Keratinocyte (primary cell): ENCODE measurements around the gene ZFP1. TPM values are rescaled to one million over a fixed set of nuclear protein-coding genes. Genes with fewer than 3 reads are reported as not detected.

Source experiments
- DNase-seq: peaks from one replicate; pipeline ENCODE4 v3.0.0-alpha.2; 2011; ENCODE audit warnings: low read depth, missing footprints, low spot score
- FAIRE-seq: peaks from 2 replicates; lab custom pipeline; 2011; peaks lifted over from hg19 to GRCh38; lab: Jason Lieb, UNC
- H2AFZ ChIP-seq: 2 replicates; pipeline ENCODE4 v1.6.0; 2012; ENCODE audit warnings: low read length, control low read depth, inconsistent platforms; ENCODE audit not compliant: control insufficient read depth
- H3K27ac ChIP-seq: 2 replicates; pipeline ENCODE4 v1.5.1; 2011; ENCODE audit warnings: low read length; ENCODE audit not compliant: control insufficient read depth, insufficient read depth
- H3K27me3 ChIP-seq: 3 replicates; pipeline ENCODE4 v1.6.0; 2011; ENCODE audit warnings: low read length; ENCODE audit not compliant: control insufficient read depth, insufficient read depth; ENCODE audit errors: extremely low read depth
- H3K36me3 ChIP-seq, 2 experiments: 2 replicates in 1 of 2; 3 replicates in 1 of 2; pipeline ENCODE4 v1.5.1; 2011; ENCODE audit warnings: low read length in 2 of 2, mild to moderate bottlenecking in 1 of 2; ENCODE audit not compliant: control insufficient read depth in 2 of 2, insufficient read depth in 2 of 2; ENCODE audit errors: extremely low read depth in 1 of 2
- H3K4me1 ChIP-seq: 3 replicates; pipeline ENCODE4 v1.5.1; 2011; ENCODE audit warnings: low read length; ENCODE audit not compliant: control insufficient read depth, insufficient read depth; ENCODE audit errors: extremely low read depth
- H3K4me2 ChIP-seq: 3 replicates; pipeline ENCODE4 v1.6.0; 2011; ENCODE audit warnings: low read depth, low read length; ENCODE audit not compliant: control insufficient read depth, insufficient read depth; ENCODE audit errors: extremely low read depth
- H3K4me3 ChIP-seq, 3 experiments: fragments of 200-600 bp in 1 of 3; sonication (generic) in 1 of 3; 2 replicates in 2 of 3; 3 replicates in 1 of 3; pipeline ENCODE4 v1.5.1; 2011 to 2016; ENCODE audit warnings: low read length in 3 of 3, mild to moderate bottlenecking in 3 of 3, control low read depth in 2 of 3, inconsistent platforms in 1 of 3, low read depth in 1 of 3, mixed read lengths in 1 of 3, mixed run types in 1 of 3, moderate library complexity in 1 of 3; ENCODE audit not compliant: control insufficient read depth in 2 of 3, insufficient read depth in 2 of 3; ENCODE audit errors: extremely low read depth in 1 of 3
- H3K79me2 ChIP-seq: 2 replicates; pipeline ENCODE4 v1.6.0; 2012; ENCODE audit warnings: low read length; ENCODE audit not compliant: control insufficient read depth, insufficient read depth
- H3K9ac ChIP-seq: 3 replicates; pipeline ENCODE4 v1.6.0; 2011; ENCODE audit warnings: low read length; ENCODE audit not compliant: control insufficient read depth, insufficient read depth; ENCODE audit errors: extremely low read depth
- H3K9me1 ChIP-seq: 3 replicates; pipeline ENCODE4 v1.6.0; 2011; ENCODE audit warnings: low read length; ENCODE audit not compliant: control insufficient read depth, insufficient read depth; ENCODE audit errors: extremely low read depth
- H3K9me3 ChIP-seq: 2 replicates; pipeline ENCODE4 v1.5.1; 2012; ENCODE audit warnings: low read depth, low read length; ENCODE audit not compliant: control insufficient read depth
- H4K20me1 ChIP-seq: 3 replicates; pipeline ENCODE4 v1.6.0; 2011; ENCODE audit warnings: low read length; ENCODE audit not compliant: control insufficient read depth, insufficient read depth; ENCODE audit errors: extremely low read depth
- CTCF ChIP-seq, 3 experiments: IDR thresholded peaks in 1 of 3; conservative IDR thresholded peaks in 1 of 3; optimal IDR thresholded peaks in 1 of 3; 2 replicates in 2 of 3; 3 replicates in 1 of 3; pipeline versions ENCODE3 to v1.5.1; 2011; ENCODE audit warnings: low read length in 3 of 3, mild to moderate bottlenecking in 3 of 3, moderate library complexity in 2 of 3, control low read depth in 1 of 3, inconsistent platforms in 1 of 3; ENCODE audit not compliant: insufficient read depth in 2 of 3; ENCODE audit errors: extremely low read depth in 1 of 3
- EZH2 ChIP-seq: IDR thresholded peaks from one replicate; pipeline ENCODE4 v1.6.1; 2012; ENCODE audit warnings: inconsistent platforms, mild to moderate bottlenecking, low read length, moderate library complexity
- dilution Hi-C: fragments of 300-500 bp; cut with MboI; formaldehyde crosslinking; loops from one replicate; pipeline ENCODE4 v1.7.0; 2020; ENCODE audit warnings: low sequenced_read_pairs; ENCODE audit not compliant: extremely low pct_ligation_motif_present
- polyA plus RNA-seq, 5 experiments: library from polyadenylated mRNA; depleted of rRNA in 3 of 5; stranded (reverse) in 3 of 5; stranded (forward) in 1 of 5; unstranded in 1 of 5; fragments of >200 nt; gene quantifications; 1 replicate in 1 of 5; 2 replicates in 3 of 5; 3 replicates in 1 of 5; pipeline versions ENCODE4 v1.2.1 to v1.2.3, GENCODE V29; 2011 to 2012; ENCODE audit warnings: missing spikeins in 2 of 5, low read depth in 1 of 5, low replicate concordance in 1 of 5

The ZFP1 gene
- polyA plus RNA-seq, 1 donor (not counting 4 experiments of a cell fraction or from before 2014, with no cell fraction given), result 8.6 TPM

GRCh38 chr16:75118943-75119539 is 29.3 kb upstream of the ZFP1 start:
- no peak for DNase-seq
- no peak overlapping the region for H2AFZ ChIP-seq
- H3K4me2 ChIP-seq, result no peak overlapping the region
- TF ChIP-seq CTCF (optimal IDR thresholded peaks at IDR 0.05 in 1 of 3, IDR thresholded peaks at IDR 0.05 in 1 of 3, conservative IDR thresholded peaks at IDR 0.05 in 1 of 3; ENCODE audit: extremely low read depth in 1 of 3, insufficient read depth in 2 of 3, low read length in 3 of 3), result no peak
- no peak for TF ChIP-seq EZH2
- no peak overlapping the region for H3K9ac ChIP-seq
- FAIRE-seq, result no peak
- no peaks in the 10 kb centered on the region for H3K27me3 ChIP-seq
- no peaks in the 10 kb centered on the region for H3K79me2 ChIP-seq
- H4K20me1 ChIP-seq, result no peaks in the 10 kb centered on the region
- no peak overlapping the region for H3K27ac ChIP-seq
- no peaks in the 10 kb centered on the region for H3K4me1 ChIP-seq
- H3K36me3 ChIP-seq, result no peaks in the 10 kb centered on the region
- dilution Hi-C loops, result no loop called here
- H3K9me3 ChIP-seq, result peaks cover 4% of the 10 kb centered on the region
- no peaks in the 10 kb centered on the region for H3K9me1 ChIP-seq
- no peak overlapping the region for H3K4me3 ChIP-seq

GRCh38 chr16:75120253-75120652 is 28.1 kb upstream of the ZFP1 start:
- no peak overlapping the region for H3K4me3 ChIP-seq
- H3K27me3 ChIP-seq, result no peaks in the 10 kb centered on the region
- DNase-seq, result no peak
- H3K9ac ChIP-seq, result no peak overlapping the region
- no peak overlapping the region for H3K4me2 ChIP-seq
- no peaks in the 10 kb centered on the region for H3K79me2 ChIP-seq
- no peak for FAIRE-seq
- no peak overlapping the region for H2AFZ ChIP-seq
- dilution Hi-C loops, result no loop called here
- no peak overlapping the region for H3K27ac ChIP-seq
- no peak for TF ChIP-seq CTCF (optimal IDR thresholded peaks at IDR 0.05 in 1 of 3, IDR thresholded peaks at IDR 0.05 in 1 of 3, conservative IDR thresholded peaks at IDR 0.05 in 1 of 3; ENCODE audit: extremely low read depth in 1 of 3, insufficient read depth in 2 of 3, low read length in 3 of 3)
- no peak for TF ChIP-seq EZH2
- no peaks in the 10 kb centered on the region for H3K4me1 ChIP-seq
- H4K20me1 ChIP-seq, result no peaks in the 10 kb centered on the region
- H3K9me3 ChIP-seq, result peaks cover 4% of the 10 kb centered on the region
- H3K36me3 ChIP-seq, result no peaks in the 10 kb centered on the region
- no peaks in the 10 kb centered on the region for H3K9me1 ChIP-seq
